B cell (primary cell): ENCODE measurements around the gene SOX3. TPM values are rescaled to one million over a fixed set of nuclear protein-coding genes. Genes with fewer than 3 reads are reported as not detected.

Experiments
- ATAC-seq: fragments of 200-7000 bp; cut with Tn5 transposase; one replicate; pipeline ENCODE4 v1.10.0; 2021; ENCODE audit warnings: low read depth, mild to moderate bottlenecking, moderate number of reproducible peaks, moderate library complexity
- CTCF ChIA-PET: fragments of 350-600 bp; sonication (Branson Sonifier 250); formaldehyde crosslinking; loops from one replicate; lab custom pipeline; 2021; ENCODE audit warnings: antibody characterized with exemption, inconsistent platforms; lab: Charles Lee
- POLR2A ChIA-PET: fragments of 350-600 bp; sonication (Branson Sonifier 250); formaldehyde crosslinking; loops from one replicate; lab custom pipeline; 2021; ENCODE audit warnings: antibody characterized with exemption; lab: Charles Lee
- DNase-seq: peaks from one replicate; pipeline ENCODE4 v3.0.0; 2013
- H2AFZ ChIP-seq: 2 replicates; pipeline ENCODE4 v1.6.1; 2012; ENCODE audit warnings: mild to moderate bottlenecking, low read depth, low read length; ENCODE audit not compliant: insufficient read depth, poor library complexity, severe bottlenecking
- H3K27ac ChIP-seq, 2 donors: 1 replicate in 1 of 2; 2 replicates in 1 of 2; pipeline ENCODE4 v1.5.1; 2012 to 2013; ENCODE audit warnings: low read length in 2 of 2, mild to moderate bottlenecking in 2 of 2, moderate library complexity in 1 of 2
- H3K27me3 ChIP-seq, 4 experiments: fragments of 200-600 bp in 1 of 4; sonication (generic) in 1 of 4; replicated peaks in 1 of 4; 1 replicate in 2 of 4; 2 replicates in 2 of 4; pipeline versions ENCODE4 v1.6.1 to v1.7.0; 2013 to 2016; ENCODE audit warnings: low read length in 3 of 4, mild to moderate bottlenecking in 2 of 4, mixed read lengths in 1 of 4, moderate library complexity in 1 of 4; ENCODE audit not compliant: insufficient read depth in 4 of 4, control insufficient read depth in 3 of 4; ENCODE audit errors: control extremely low read depth in 1 of 4
- H3K36me3 ChIP-seq, 2 experiments: replicated peaks in 1 of 2; 1 replicate in 1 of 2; 2 replicates in 1 of 2; pipeline versions ENCODE4 v1.6.1 to v1.7.1; 2013; ENCODE audit warnings: low read length in 1 of 2; ENCODE audit not compliant: insufficient read depth in 2 of 2, control insufficient read depth in 1 of 2; ENCODE audit errors: control extremely low read depth in 1 of 2, extremely low read depth in 1 of 2
- H3K4me1 ChIP-seq, 2 donors: fragments of 200-600 bp in 1 of 2; sonication (generic) in 1 of 2; 1 replicate in 1 of 2; 2 replicates in 1 of 2; pipeline versions ENCODE4 v1.5.1 to v1.6.1; 2013 to 2017; ENCODE audit warnings: low read length in 2 of 2; ENCODE audit not compliant: control insufficient read depth in 2 of 2, insufficient read depth in 2 of 2
- H3K4me2 ChIP-seq: replicated peaks from 2 replicates; pipeline ENCODE3; 2012; ENCODE audit warnings: mild to moderate bottlenecking, low read depth, low read length; ENCODE audit not compliant: poor library complexity, severe bottlenecking
- H3K4me3 ChIP-seq, 5 experiments: fragments of 200-600 bp in 1 of 5; sonication (generic) in 1 of 5; 1 replicate in 3 of 5; 2 replicates in 2 of 5; pipeline versions ENCODE4 v1.5.1 to v1.7.0; 2011 to 2016; ENCODE audit warnings: low read length in 4 of 5, mild to moderate bottlenecking in 4 of 5, low read depth in 2 of 5, control low read depth in 1 of 5, moderate library complexity in 1 of 5; ENCODE audit not compliant: insufficient read depth in 1 of 5; ENCODE audit errors: control extremely low read depth in 1 of 5, extremely low read depth in 1 of 5
- H3K79me2 ChIP-seq: fragments of 200-600 bp; sonication (generic); one replicate; pipeline ENCODE4 v1.6.0; 2016; ENCODE audit warnings: low read length; ENCODE audit not compliant: control insufficient read depth, insufficient read depth
- H3K9ac ChIP-seq: fragments of 200-600 bp; sonication (generic); 2 replicates; pipeline ENCODE4 v1.6.1; 2017; ENCODE audit warnings: mild to moderate bottlenecking, low read length, moderate library complexity
- H3K9me3 ChIP-seq, 3 donors: one replicate each; pipeline versions ENCODE4 v1.6.1 to v1.7.1; 2013; ENCODE audit warnings: low read length in 2 of 3; ENCODE audit not compliant: control insufficient read depth in 2 of 3, insufficient read depth in 1 of 3; ENCODE audit errors: control extremely low read depth in 1 of 3
- H4K20me1 ChIP-seq: 2 replicates; pipeline ENCODE4 v1.6.0; 2012; ENCODE audit warnings: mild to moderate bottlenecking, low read length; ENCODE audit not compliant: insufficient read depth, control insufficient read depth, poor library complexity, severe bottlenecking
- H3K27ac Mint-ChIP-seq: one replicate; pipeline ENCODE4 v1.8.0; 2021; ENCODE audit warnings: mixed read lengths
- H3K27me3 Mint-ChIP-seq: one replicate; pipeline ENCODE4 v1.8.0; 2021; ENCODE audit warnings: mixed read lengths
- H3K4me1 Mint-ChIP-seq: one replicate; pipeline ENCODE4 v1.8.0; 2021; ENCODE audit warnings: mixed read lengths
- H3K4me3 Mint-ChIP-seq: one replicate; pipeline ENCODE4 v1.8.0; 2021; ENCODE audit warnings: mixed read lengths
- H3K9me3 Mint-ChIP-seq: one replicate; pipeline ENCODE4 v1.8.0; 2022; ENCODE audit warnings: mixed read lengths; ENCODE audit not compliant: insufficient read depth
- EZH2 ChIP-seq: IDR thresholded peaks from 2 replicates; pipeline ENCODE4 v1.6.1; 2012; ENCODE audit warnings: borderline replicate concordance, low read depth, mild to moderate bottlenecking, moderate library complexity, low read length; ENCODE audit not compliant: insufficient read depth, poor library complexity, severe bottlenecking
- WGBS: methylation state at CpG from one replicate; pipeline ENCODE4 v1.1.5; 2013; ENCODE audit warnings: missing lambda C conversion rate; ENCODE audit not compliant: insufficient coverage; 5-methylcytosine and 5-hydroxymethylcytosine counted together
- intact Hi-C: fragments of 100-400 bp; cut with micrococcal nuclease; formaldehyde crosslinking; loops from one replicate; pipeline ENCODE4 v1.10.0; 2022
- polyA plus RNA-seq: library from polyadenylated mRNA; depleted of rRNA; stranded (reverse); fragments of >200 nt; gene quantifications from 2 replicates; pipeline ENCODE4 v1.2.3, GENCODE V29; 2012
- total RNA-seq, 2 donors: library from RNA; stranded (reverse); fragments of 120-200 nt in 1 of 2; gene quantifications; 1 replicate in 1 of 2; 2 replicates in 1 of 2; pipeline versions ENCODE4 v1.2.3 to v1.2.4, GENCODE V29; 2013 to 2022
- TF ChIP-seq, protein P1 (sequence below): fragments of 200-600 bp; IDR thresholded peaks from one replicate; pipeline ENCODE4 v1.8.0; 2022; ENCODE audit warnings: antibody characterized with exemption, mild to moderate bottlenecking

Gene SOX3
- total and polyA plus RNA-seq, 2 donors (not counting 1 experiment from before 2014, with no cell fraction given): not detected

DNA sequence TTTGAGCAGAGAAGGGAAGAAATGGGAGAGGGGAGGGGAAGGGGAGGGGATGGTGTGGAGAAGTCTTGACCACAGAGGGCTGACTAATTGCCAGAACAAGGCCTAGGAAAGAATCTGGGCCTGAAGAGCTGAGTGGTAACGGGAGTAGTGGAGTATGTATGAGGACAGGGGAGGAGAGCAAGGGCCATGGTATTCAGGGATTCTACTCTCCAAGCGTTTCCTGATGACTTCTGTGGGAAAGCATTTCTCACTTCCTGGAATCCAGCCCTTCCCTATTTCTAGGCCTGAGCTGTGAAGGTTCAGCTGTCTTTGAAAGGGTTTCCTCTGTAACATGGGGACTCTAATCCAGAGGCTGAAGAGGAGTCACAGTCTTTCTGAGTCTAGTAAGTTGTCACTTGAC, 19.7 kb upstream of the SOX3 start:
- peaks cover 2% of the 10 kb centered on the region for H3K4me1 Mint-ChIP-seq
- DNase-seq: no peak
- no peaks in the 10 kb centered on the region for H4K20me1 ChIP-seq
- intact Hi-C loops: no loop called here
- no peak overlapping the region for H3K27ac Mint-ChIP-seq
- TF ChIP-seq, protein P1, sequence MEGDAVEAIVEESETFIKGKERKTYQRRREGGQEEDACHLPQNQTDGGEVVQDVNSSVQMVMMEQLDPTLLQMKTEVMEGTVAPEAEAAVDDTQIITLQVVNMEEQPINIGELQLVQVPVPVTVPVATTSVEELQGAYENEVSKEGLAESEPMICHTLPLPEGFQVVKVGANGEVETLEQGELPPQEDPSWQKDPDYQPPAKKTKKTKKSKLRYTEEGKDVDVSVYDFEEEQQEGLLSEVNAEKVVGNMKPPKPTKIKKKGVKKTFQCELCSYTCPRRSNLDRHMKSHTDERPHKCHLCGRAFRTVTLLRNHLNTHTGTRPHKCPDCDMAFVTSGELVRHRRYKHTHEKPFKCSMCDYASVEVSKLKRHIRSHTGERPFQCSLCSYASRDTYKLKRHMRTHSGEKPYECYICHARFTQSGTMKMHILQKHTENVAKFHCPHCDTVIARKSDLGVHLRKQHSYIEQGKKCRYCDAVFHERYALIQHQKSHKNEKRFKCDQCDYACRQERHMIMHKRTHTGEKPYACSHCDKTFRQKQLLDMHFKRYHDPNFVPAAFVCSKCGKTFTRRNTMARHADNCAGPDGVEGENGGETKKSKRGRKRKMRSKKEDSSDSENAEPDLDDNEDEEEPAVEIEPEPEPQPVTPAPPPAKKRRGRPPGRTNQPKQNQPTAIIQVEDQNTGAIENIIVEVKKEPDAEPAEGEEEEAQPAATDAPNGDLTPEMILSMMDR: no peak
- no peak for TF ChIP-seq EZH2
- H3K9ac ChIP-seq: no peak overlapping the region
- no peaks in the 10 kb centered on the region for H3K4me1 ChIP-seq
- H3K4me2 ChIP-seq: no peak overlapping the region
- ChIA-PET POLR2A (no interaction called here), CTCF (no interaction called here)
- ATAC-seq: no peak
- H2AFZ ChIP-seq: no peak overlapping the region
- no peaks in the 10 kb centered on the region for H3K27me3 Mint-ChIP-seq
- no peak overlapping the region for H3K27ac ChIP-seq
- H3K36me3 ChIP-seq: no peaks in the 10 kb centered on the region
- no peak overlapping the region for H3K4me3 Mint-ChIP-seq
- no peaks in the 10 kb centered on the region for H3K79me2 ChIP-seq
- no peaks in the 10 kb centered on the region for H3K27me3 ChIP-seq
- no peak overlapping the region for H3K4me3 ChIP-seq
- no CpG with 5 or more reads among the region's 2 CpGs for WGBS
- no peaks in the 10 kb centered on the region for H3K9me3 Mint-ChIP-seq
- no peaks in the 10 kb centered on the region for H3K9me3 ChIP-seq

DNA sequence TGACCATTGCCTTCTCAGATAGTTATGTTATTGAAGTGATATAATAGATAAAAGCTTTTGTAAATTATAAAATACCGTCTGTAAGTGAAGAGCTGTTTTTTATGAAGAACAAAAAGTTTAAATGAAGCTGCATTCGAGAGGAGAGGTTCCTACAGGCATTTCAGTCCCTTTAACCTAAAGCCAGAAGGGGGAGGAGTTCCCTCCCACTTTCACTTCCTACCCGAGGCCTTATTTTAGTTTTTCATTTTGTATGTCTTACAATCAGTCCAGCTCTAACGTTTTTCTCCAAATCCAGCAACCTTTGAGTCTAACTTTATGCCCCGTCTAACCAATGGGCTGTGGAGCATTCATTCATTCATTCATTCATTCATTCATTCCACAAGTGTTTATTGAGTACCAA, 16.5 kb upstream of the SOX3 start:
- no peak for ATAC-seq
- Histone ChIP-seq H3K4me1 (no peaks in the 10 kb centered on the region), H3K9ac (no peak overlapping the region), H3K4me3 (no peak overlapping the region), H3K4me2 (no peak overlapping the region), H3K9me3 (no peaks in the 10 kb centered on the region), H3K36me3 (no peaks in the 10 kb centered on the region), H3K27ac (no peak overlapping the region), H3K79me2 (no peaks in the 10 kb centered on the region), H2AFZ (no peak overlapping the region), H3K27me3 (no peaks in the 10 kb centered on the region), H4K20me1 (no peaks in the 10 kb centered on the region)
- TF ChIP-seq EZH2: no peak
- TF ChIP-seq, protein P1: no peak
- no CpG with 5 or more reads among the region's 5 CpGs for WGBS
- Mint-ChIP-seq H3K4me1 (peaks cover 2% of the 10 kb centered on the region), H3K9me3 (no peaks in the 10 kb centered on the region), H3K27ac (no peak overlapping the region), H3K4me3 (no peak overlapping the region), H3K27me3 (no peaks in the 10 kb centered on the region)
- CTCF ChIA-PET: no interaction called here
- intact Hi-C loops: no loop called here
- DNase-seq: no peak
- POLR2A ChIA-PET: no interaction called here
